GM19023 (cell line): Measurements from ENCODE around the gene KIFC3.
A peak's percentile ranks its signal among the peaks of the same experiment; 100 is the strongest.
"Not testable (repeated sequence)": the region's sequence is repeated elsewhere in the genome, so short reads cannot be mapped to it uniquely, and the experiment has no call there.

ENCODE experiments used
- ATAC-seq: cut with Tn5 transposase; IDR thresholded peaks from one replicate; pipeline ENCODE4 v1.9.1; 2021; ENCODE audit warnings: mild to moderate bottlenecking, moderate library complexity; ENCODE audit not compliant: unreplicated experiment

The KIFC3 gene

DNA sequence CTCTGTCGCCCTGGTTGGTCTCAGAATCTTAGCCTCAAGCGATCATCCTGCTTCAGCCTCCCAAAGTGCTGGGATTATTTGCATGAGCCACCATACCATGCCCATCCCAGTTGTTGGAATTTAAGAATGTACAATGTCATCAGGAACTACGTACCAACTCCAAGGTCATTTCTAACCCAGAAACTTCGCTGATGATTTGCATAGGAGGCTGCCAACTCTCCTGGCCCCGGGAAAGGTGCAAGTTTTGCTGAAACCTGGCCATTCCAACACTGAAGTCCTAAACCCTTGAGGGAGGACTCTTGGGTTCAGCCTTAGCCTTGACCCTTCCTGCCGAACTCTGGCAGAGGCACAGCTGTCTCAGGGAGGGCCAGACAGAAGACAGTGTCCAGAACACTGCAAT, 2.9 kb upstream of the KIFC3 start:
- no peak for ATAC-seq

DNA sequence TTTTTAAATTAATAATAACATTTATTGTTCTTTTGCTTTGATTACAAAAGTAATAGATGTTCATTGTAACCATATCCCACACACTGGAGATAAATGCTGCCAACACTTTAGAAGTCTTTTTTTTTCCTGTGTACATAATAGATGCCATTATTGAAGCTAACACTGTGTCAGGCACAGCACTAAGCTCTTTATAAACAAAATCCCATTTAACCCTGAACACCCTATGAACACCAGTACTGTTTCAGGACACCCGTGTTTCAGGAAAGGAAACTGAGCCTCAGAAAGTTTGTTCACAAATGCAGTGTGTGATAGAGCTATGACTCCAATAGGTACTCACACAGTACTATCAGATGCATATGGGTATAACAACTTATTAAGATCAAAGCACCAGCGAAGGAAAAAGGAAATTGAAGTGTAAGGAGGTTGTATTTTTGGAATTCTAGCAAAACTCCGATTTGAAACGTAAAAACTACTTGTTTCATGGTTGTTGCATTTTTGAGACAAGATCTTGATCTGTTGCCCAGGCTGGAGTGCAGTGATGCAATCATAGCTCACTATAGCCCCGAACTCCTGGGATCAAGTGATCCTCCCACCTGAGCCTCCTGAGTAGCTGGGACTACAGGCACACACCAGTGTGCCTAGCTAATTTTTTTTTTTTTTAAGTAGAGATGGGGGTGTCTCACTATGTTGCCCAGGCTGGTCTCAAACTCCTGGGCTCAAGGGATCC, 2.0 kb upstream of the KIFC3 start:
- ATAC-seq = no peak

DNA sequence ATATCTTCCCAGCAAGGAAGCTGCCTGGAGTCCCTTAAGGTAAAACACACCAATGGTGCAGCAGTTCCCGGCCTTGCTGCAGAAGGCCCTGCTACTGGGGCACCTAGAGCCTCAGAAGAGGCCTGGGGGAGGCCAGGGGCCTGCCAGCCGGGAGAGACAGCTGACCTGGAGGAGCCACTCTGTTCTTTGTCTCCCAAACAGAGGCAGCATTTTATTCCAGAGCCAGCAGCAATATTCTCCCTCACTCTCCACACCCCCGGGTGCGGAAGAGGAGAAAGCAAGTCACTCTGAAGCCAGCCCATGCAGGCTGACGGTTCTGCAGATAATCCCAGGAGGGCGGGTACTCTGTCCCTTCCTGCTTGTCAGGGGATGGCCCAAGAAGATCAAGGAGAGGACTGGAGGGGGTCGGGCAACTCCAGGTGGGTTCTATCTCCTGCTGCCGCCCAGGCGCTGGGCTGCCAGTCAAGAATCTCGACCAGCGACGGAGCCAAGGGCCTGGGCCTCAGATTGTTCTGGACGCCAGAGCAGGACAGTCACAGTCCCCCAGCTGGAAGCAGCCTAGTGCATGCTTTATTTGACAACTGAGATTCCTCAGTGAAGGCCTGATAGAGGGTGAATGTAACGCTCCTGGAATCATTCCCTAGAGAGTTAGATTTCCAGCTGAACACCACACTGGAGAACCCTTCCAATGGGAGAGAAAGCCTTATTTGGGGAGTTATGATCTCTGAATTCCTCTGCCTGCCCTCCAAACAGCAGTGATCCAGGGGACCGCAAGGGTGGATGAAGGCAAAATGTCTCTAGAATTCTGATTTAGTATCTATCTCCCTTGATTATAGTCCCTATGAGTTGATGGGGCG, 1.1 kb upstream of the KIFC3 start:
- no peak for ATAC-seq

DNA sequence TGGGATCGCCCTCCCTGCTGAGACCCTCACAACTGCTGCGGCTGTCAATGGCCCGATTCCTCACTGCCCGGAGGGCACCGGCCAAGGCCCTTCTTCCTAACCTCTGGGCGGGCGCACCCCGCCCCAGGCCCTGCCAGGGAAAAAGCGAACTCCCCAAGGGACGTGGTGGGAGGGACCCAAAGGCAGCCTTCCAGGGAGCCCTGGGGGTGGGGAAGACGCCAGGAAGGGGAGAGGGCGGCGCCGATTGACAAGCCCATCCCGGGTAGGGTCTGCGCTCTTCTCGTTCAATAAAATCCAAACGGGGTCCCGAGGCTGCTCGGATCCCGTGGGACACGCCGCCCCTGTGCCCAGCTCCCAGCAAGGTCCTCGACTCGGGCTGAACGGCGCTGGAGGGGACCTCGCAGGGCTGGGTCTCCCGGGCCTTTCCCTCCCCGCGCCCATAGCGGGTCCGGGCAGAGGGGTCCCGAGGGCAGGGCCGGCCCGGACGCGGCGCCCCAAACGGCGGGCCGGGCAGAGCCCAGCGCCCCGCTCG, 416 bp downstream of the KIFC3 start:
- ATAC-seq = peak; percentile 22

DNA sequence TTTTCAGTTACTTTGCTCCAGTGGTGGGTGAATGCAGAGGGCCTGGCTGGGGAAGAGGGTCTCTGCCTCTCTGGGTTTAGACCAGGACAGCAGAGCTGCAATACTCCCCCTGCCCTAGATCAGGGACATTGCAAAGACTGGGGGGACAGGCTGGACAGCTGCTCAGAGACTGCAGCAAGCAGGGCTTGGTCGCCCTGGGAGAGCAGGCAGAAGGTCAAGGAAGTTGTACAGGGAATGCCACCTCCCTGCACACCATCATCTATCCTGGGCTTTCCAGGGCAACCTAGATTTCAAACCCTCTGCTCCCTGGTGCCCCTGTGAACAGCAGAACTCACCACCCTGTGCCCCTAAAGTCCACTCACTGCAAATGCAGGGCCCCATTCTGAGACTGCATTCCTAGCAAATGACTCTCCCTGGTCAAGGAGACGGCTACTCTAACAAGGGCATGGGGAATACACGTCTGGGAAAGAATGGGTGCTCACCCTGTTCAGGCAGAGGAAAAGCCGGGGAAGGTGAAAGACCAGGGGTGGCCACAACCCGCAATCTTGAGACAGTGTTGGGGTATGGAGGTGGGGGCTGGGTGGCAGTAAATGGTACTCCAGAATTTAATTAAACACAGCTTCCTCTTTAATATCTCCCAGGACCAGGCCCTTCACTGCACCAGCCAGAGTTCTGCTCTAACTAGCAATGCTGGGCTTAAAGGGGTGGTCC, 1.0 kb downstream of the KIFC3 start:
- no peak for ATAC-seq

DNA sequence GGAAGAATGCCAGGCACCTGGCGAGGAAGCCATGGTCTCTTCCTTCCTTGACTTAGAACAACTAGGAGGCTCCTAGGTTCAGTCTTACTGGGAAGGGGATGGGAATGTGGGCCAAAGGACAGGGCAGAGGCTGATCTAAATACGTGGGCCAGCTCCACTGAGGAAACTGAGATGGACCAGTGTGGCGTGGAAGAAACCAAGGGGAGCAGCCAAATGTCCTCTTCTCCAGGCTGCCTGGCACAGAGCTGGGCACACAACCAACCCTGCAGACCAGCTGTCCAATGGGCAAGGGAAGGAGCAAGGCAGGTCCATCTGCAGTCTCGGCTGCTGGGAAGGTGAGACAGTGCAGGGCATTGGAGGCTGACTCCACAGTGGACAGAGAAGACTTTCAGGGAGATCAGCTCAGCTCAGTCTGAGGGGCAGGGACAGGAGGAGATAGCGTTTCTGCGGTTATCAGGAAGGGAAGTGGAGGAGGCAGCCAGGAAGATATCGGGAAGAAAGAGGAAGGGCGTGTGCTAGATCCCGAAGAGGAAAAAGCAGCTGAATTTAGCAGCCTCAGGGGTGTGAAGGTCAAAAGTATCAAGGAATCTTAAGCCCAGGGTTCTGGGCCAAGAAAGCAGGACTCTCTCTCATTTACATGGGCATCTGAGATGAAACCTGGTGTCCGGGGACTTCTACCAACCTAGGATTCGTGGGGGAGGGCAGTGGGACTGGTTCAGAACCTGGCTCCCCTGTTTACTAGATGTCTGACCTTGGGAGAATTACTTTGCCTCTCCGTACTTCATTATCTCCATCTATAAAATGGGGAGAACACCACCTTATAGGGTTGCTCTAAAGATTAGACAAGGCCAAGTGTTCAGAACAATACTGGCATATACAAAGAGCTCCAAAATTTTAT, 1.8 kb downstream of the KIFC3 start:
- ATAC-seq = no peak

DNA sequence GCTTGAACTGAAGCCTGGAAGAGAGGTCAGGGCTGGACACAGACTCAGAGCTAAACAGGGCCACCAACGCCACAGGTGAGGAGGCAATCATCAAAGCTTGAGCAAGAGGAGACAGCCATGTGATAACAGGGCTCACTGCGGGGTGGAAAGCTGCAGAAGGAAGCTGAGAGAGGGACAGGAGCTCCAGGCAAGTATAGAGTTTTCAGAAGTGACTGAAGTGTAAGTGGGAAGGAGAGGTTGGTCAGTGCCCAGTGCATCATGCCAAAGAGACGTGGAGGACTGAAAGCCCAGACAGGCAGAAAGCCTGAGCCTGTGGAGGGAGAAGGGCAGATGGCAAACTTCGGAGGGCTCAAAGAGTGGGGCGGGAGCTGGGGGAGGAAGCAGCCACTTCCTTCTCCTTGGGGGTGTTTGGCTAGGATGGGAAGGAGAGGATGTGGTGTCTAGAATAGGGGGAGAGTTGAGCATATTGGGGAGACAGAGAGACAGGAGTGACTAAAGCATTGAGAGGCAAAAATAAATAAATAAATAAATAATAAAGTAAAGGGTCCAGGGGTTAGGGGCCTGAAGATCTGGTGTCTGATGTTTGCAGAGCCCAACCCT, 2.6 kb downstream of the KIFC3 start:
- no peak for ATAC-seq

DNA sequence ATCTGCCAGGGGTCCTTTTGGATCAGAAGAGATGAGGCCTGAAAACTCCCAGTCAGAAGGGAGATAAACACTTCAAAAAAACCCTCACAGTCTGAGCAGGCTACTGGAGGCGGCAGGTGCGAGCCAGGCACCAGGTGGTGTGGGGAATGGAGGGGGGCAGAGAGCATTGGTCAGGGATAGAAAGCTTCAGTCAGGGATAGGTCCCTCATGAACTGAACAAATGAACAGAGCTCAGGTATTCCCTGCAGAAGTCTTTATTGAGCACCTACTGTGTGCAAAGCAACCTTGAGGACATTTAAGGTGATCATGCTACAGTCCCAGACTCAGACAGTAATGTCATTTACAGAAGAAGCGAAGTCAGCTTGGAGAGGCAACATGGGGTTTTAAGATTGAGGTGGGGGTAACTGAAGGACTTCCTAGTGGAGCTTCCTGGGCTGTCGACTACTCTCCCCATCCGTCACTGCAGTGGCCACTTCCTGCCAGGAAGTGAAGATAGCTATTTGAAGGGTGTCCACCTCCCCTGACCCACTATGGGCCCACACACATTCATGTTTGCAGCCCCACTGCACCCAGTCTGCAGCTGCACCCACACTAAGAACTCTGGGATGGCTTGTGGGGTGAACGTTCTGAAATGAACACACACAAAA, 3.2 kb downstream of the KIFC3 start:
- ATAC-seq = no peak

DNA sequence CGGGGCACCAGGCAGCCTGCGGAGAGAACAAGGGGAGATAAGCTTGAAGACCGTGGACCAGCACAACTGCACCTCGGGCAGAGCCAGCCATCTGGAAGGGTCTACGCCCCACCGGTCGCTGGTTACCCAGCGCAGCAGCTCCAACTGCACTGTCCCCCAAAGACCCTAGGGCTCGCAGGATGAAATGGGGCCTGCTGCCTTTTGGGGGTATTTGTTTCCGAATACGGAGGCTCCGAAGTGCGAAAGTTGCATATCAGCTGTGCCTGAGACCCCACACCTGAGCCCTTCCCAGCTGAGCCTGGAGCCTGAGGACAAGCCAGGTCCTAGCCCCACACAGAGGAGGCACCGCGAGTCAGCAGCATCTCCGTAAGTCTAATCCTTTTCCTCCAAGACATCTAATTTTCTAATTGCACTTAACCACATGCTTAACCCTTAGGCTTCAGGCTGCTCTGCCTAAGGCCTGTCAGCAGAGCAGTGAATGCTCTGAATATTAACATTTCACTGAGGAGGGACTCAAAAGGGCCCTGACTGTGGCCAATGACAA, 4.0 kb downstream of the KIFC3 start:
- ATAC-seq = no peak

DNA sequence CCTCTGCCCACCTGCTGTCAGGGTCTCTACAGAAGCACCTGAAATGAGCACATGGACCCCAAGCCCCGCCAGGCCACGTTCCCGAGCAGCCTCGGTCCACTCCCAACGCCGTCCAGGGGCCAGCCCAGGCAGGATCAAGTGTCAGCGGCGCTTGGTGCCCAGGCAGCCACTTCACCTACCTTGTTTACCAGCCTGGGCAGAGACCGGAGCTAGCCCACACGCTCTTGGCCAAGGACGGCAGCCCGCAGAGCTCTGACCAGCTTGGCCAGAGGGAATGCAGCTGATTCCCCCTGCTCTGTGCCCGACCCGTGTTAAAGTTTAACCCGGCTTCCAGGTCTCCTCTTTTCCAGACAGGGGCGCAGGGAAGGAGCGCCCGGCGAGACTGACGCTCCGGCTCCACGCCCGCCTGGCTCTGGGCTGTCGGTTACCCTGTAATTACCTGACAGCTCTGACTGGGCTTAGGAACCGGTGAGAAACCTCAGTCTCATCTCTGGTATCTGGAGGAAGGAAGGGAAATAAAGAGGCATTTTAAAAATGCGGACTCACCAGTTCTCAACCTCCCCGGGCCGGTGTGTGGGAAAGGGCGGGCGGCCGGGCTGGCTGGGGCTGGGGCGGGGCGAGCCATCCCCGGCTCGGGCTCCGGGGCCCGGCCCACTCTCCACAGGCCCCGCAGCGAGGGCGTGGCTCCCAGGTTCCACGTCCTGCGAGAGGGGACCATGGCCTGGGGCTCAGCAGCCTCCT, 4.6 kb downstream of the KIFC3 start:
- no peak for ATAC-seq

DNA sequence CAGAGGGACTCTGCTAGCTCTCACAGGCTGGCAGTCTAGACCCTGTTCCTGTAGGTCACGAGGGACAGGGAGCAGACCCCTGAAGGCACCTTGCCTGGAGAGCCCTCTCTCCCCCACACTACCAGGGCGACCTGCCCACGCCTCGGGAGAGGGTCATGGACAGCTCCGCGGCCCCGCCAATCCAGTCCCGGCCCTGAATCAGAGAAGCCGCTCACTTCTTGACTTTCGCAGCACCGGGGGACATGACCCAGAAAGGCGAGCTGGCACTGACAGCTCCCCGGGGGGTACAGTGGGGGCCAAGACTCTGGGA, 5.1 kb downstream of the KIFC3 start:
- no peak for ATAC-seq

DNA sequence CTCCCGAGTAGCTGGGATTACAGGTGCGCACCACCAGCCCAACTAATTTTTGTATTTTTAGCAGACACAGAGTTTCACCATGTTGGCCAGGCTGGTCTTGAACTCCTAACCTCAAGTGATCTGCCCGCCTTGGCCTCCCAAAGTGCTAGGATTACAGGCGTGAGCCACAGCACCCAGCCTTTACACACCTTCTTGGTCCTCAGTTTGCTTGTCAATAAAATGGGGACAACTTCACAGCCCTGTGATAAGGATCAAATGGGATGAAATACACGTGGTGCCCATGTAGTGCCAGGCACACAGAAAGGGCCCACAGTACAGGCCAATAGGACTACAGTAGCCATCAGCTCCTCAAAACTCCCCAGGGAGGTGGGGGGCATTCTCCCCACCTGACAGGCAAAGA, 6.3 kb downstream of the KIFC3 start:
- ATAC-seq = not testable (repeated sequence)

DNA sequence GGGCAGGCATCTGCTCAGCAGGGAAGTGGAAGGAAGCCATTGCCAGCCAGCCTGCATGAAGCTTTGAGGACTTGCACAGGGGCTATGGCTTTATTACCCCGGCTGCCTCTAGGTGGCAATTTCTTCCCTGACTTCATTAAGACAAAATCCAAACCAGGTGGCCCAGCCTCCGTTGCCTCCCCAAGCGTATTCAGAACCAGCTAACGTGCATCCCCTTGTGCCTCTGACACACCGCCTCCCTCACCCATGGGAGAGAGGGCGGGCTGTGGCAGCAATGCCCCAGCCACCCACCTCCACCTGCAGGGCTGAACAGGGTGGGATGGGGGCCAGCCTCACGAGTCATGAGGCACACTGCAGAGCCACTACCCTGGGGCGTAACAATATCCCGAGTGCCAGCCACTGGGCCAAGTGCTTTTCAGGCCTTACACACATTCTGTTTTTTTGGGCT, 6.8 kb downstream of the KIFC3 start:
- ATAC-seq = no peak

DNA sequence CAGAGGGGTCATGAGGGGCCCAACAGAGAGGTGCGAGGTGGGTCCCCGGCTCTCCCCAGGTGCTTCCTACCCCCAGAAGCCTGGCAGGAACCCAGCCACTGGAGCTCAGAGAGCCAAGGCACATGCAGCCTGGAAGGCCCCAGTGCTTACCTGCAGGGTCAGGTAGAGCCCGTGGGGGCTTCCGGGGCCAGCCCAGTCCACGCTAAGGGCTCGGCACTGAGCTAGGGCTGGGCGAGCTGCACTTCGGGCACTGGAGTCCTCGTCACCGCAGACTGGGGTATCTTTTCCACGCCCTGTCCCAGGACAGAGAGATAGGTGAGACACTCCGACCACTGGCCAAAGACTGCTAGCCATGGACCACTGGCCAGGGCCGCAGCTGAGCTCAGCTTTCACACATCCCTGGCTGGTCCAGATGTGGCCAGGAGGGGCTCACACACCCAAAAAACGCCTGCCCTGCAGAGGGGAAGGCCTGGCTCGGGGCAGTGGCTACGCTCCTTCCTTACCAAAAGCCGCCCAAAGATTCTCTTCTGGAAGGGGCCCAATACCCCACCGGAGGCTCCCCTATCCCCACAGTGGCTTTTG, 7.4 kb downstream of the KIFC3 start:
- no peak for ATAC-seq

DNA sequence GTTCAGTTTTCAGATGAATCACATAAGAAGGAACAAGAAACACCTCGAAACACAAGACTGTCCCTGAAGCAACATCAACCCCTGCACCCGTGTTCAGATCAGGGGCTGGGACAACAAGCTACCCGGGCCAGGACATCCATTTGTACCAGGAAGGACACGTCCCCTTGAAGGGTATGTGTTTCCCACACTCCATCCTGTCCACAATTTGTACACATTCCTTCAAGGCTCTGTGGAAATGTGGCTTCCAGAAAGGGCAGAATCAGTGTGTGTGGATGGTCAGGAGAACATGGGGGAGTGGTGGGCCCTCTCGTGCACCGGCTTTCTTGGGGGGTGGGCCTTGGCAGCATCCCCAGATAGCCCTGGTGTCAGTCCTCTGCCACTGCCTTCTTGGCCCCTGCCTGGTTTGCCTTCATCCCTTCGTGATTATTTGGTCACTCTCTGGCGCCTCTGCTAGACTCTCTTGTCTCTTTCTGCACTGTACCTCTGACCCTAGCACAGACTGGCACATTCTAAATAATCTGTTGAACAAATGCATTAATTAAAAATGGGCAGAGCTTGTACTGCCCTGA, 10.3 kb downstream of the KIFC3 start:
- no peak for ATAC-seq

DNA sequence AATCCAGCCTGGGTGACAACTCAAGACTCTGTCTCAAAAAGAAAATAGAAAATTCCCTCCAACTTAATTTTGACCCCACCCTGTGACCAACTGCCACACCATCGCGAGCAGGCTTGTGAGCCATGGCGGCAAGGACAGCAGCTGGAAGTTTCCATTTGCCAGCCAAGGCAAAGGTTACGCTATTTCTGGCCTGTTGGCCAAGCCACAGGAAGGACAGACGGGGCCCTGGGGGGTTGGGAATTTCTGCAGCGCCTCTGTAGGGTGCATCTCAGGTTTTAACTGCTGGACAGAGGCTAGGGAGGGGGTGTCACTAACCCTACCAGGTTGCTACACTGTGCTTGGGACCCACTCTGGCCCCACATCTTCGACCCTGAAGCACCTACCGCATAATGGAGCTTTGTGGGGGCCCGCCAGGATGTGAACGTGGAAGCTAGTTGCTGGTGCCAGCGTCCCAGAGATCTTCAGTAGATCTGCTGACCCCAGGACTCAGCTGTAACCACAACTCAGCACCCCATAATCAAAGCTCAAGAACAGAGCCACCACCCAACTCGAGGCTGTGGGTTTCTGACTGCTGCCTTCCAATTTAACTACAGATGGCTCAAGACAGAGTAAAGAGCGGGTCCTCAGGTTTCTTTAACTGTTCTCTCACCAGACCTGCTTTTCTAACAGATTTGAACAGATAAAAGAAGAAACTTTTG, 10.9 kb downstream of the KIFC3 start:
- no peak for ATAC-seq

DNA sequence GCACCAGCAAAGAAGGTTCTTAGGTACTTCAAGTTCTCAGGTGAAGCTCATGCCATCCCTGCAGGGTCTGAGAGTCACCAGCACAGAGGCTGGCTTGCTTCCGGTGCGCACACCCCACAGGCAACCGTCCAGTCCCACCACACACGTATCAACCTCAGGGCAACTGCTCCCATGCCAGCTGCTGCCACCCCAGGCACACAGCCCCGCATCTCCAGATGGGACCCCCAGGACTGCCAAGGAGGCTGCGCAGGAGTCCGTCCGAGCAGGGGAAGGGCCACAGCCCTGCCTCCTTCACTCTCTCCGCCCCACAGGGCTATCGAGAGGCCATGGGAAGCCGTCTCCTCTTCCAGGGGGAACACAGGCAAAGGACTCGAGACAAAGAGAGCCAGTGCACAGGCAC, 13.3 kb downstream of the KIFC3 start:
- no peak for ATAC-seq
